ENCODE data around the gene FXYD6. TPM values are rescaled to one million over a fixed set of nuclear protein-coding genes. Genes with fewer than 3 reads are reported as not detected.

Gene FXYD6
- total RNA-seq, 1 donor from 2014 or later = 113 TPM

DNA sequence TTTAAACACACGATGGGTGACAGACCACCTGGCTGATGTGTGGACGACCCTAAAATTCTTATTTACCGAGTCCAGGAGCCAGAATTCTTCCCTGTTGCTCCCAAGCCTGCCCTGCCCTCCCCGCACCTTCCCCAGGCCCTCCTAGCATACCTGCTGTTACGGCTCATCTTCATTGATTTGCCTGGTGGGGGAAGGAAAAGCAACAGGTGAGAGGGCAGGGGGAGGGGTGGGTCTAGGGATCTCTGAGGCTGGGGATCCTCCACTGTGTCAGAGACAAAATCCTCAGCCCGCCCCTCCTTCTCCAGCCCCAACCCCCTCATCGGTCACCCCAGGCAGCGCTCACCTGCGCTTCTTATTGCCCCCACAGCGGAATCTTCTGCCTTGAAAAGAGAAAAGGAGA, 55.9 kb downstream of the FXYD6 start:
- Mint-ChIP-seq H3K4me1 (peaks cover 31% of the 10 kb centered on the region), H3K4me3 (no peak overlapping the region), H3K9me3 (no peaks in the 10 kb centered on the region), H3K27me3 (ENCODE audit: low read depth) (no peaks in the 10 kb centered on the region), H3K36me3 (ENCODE audit: low read depth) (no peaks in the 10 kb centered on the region), H3K27ac (ENCODE audit: unreplicated experiment) (no peak overlapping the region)
- TF ChIP-seq, protein P1, sequence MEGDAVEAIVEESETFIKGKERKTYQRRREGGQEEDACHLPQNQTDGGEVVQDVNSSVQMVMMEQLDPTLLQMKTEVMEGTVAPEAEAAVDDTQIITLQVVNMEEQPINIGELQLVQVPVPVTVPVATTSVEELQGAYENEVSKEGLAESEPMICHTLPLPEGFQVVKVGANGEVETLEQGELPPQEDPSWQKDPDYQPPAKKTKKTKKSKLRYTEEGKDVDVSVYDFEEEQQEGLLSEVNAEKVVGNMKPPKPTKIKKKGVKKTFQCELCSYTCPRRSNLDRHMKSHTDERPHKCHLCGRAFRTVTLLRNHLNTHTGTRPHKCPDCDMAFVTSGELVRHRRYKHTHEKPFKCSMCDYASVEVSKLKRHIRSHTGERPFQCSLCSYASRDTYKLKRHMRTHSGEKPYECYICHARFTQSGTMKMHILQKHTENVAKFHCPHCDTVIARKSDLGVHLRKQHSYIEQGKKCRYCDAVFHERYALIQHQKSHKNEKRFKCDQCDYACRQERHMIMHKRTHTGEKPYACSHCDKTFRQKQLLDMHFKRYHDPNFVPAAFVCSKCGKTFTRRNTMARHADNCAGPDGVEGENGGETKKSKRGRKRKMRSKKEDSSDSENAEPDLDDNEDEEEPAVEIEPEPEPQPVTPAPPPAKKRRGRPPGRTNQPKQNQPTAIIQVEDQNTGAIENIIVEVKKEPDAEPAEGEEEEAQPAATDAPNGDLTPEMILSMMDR (conservative IDR thresholded peaks at IDR 0.05) = no peak
- no peak for DNase-seq (ENCODE audit: low read depth, low spot score)

DNA sequence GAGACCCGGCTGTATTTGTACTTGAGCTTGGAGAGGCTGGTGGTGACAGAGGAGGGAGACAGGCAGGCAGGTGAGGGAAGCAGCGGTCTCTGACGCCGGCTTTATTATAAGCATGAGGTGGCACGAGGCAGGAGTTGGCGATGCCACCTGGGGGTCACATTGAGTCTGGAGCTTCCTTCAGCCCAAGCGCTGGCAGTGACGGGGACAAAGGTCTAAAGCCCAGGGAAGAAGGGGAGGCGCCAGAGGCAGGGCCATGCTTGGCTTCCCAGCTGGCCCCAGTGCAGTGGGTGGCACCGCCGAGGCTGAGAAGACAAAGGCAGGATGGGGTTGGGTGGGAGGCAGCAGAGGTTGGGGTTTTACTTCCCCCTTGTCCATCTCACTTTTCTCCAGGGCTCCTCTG, 56.4 kb downstream of the FXYD6 start:
- peaks cover 36% of the 10 kb centered on the region for H3K4me1 Mint-ChIP-seq

DNA sequence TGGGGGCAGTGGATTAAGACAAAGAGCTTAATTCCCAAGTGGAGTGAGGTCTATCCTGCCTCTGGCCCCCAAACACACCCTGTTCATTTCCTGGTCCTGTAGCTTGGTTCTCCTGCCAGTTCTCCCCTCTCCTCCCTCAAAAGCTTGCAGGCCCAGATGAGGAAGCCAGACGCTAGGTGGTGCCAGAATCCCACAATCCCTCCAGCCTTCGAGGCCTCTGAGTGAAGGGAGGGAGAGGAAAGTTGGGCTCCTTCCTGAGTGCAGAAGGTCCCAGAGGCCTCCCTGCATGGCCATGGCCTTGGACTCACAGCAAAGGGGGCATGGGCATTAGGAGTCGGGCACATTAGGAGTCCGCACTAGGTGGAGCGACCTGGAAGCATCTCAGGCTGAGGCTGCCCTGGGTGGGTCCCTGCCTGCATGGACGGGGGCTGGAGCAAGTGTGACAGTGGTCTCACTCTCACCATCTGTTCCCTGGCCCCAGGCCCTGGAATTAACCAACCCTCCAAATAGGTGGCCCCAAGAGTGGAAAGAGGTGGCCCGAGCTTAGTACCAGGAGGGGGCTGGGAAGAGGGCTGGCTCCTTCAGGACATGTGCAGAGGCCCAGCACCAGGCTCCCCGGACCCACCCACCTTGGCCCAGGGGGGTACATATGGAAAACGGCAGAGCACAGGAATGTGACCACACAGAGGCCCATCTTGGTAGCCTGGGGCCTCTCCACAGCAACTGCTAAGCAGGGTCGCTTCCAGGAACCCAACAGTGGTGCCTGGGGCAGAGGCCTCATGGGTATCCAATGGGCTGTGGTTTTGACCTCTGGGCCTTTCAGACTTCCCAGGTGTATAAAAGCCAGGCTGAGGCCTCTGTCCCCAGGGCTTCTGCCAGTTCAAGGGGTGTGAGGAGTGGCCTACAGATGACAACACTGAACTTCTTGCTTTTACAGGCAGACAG, 57.1 kb downstream of the FXYD6 start:
- H3K9me3 Mint-ChIP-seq = no peaks in the 10 kb centered on the region
- TF ChIP-seq, protein P1 (conservative IDR thresholded peaks at IDR 0.05) = peak; percentile 78
- peaks cover 43% of the 10 kb centered on the region for H3K4me1 Mint-ChIP-seq
- no peak overlapping the region for H3K27ac Mint-ChIP-seq (ENCODE audit: unreplicated experiment)
- H3K36me3 Mint-ChIP-seq (ENCODE audit: low read depth) = no peaks in the 10 kb centered on the region
- H3K4me3 Mint-ChIP-seq = no peak overlapping the region
- peak; percentile 84 for DNase-seq (ENCODE audit: low read depth, low spot score)
- H3K27me3 Mint-ChIP-seq (ENCODE audit: low read depth) = no peaks in the 10 kb centered on the region

More for the DNA sequence above, 56.4 kb downstream of the FXYD6 start:
- no peaks in the 10 kb centered on the region for H3K9me3 Mint-ChIP-seq
- no peaks in the 10 kb centered on the region for H3K27me3 Mint-ChIP-seq (ENCODE audit: low read depth)
- TF ChIP-seq, protein P1 (conservative IDR thresholded peaks at IDR 0.05) = no peak
- DNase-seq (ENCODE audit: low read depth, low spot score) = no peak
- no peak overlapping the region for H3K4me3 Mint-ChIP-seq
- H3K27ac Mint-ChIP-seq (ENCODE audit: unreplicated experiment) = no peak overlapping the region
- no peaks in the 10 kb centered on the region for H3K36me3 Mint-ChIP-seq (ENCODE audit: low read depth)

DNA sequence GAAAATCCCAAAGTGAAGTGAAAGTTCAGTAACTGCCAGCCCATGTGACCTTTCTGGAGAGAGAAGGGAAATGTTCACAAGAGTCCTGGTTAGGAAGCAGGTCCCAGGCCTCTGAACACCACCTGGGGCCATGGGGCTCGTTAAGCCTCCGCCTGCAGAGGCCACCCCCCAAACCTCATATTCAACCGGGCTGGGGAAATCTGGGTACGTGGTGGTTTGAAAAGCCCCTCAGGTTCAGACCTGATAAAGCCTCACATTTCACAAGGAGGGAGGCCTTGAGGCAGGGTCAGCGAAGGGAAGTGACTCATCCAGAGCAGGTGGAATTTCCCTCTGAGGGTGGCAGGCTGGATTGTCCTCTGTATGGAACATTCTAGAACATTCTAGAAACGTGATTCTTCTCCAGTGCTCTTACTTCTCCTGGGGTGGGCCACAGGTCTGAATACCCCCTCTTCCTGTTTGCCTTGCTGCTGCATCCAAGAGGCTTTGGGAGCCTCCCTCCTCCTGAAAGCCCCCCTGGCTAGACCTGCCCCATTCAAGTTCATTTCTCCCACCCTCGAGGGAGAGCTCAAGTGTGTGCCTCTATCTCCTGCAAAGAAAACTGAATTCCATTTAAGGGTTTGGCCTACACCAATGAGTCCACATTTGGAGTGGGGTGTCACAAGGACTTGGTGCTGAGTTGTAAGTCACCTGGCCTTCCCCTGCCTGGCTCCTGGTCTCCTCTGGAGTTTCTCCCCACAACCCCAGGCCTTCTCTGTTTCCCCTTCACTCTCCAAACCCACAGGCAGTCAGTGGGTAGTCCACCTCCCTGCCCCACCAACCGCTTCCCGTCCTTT, 58.2 kb downstream of the FXYD6 start:
- Mint-ChIP-seq H3K27me3 (ENCODE audit: low read depth) (no peaks in the 10 kb centered on the region), H3K36me3 (ENCODE audit: low read depth) (no peaks in the 10 kb centered on the region), H3K4me3 (no peak overlapping the region), H3K27ac (ENCODE audit: unreplicated experiment) (no peak overlapping the region), H3K4me1 (peaks cover 43% of the 10 kb centered on the region), H3K9me3 (no peaks in the 10 kb centered on the region)
- TF ChIP-seq, protein P1 (conservative IDR thresholded peaks at IDR 0.05) = no peak
- DNase-seq (ENCODE audit: low read depth, low spot score) = no peak

DNA sequence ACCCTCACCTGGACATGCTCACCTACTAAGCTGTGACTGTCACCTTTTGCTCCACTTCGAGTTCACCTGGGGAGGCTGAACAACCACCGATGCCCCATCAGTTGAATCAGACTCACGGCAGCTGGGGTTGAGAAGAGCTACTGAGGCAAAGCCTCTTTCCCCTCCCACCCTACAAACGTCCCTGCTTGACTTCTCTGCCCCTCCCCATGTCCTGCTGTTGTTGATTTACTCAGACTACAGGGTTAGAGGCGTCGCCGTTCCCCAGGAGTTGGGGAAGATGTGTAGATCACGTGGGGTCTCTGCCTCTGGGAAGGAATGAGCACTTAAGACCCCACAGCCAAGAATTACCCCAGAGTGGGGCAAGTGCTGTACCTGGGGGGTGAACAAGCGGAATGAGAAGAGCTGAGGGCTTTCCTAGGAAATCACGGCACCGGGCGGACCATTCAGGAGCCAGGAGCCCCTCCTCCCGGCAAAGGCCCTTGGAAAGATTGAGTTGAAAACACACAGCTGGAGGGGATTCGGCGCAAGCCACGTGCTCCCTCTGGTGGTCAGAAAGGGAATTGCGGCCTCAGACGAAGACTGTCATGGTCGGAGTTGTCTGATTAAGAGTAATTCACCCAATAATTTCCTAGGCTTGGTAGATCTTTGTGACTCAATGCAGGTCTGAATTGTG, 59.0 kb downstream of the FXYD6 start:
- Mint-ChIP-seq H3K36me3 (ENCODE audit: low read depth) (no peaks in the 10 kb centered on the region), H3K27ac (ENCODE audit: unreplicated experiment) (peak overlapping the region; percentile 89), H3K4me3 (peak overlapping the region; percentile 21), H3K4me1 (peaks cover 39% of the 10 kb centered on the region), H3K9me3 (no peaks in the 10 kb centered on the region), H3K27me3 (ENCODE audit: low read depth) (no peaks in the 10 kb centered on the region)
- TF ChIP-seq, protein P1 (conservative IDR thresholded peaks at IDR 0.05) = peak; percentile 99
- DNase-seq (ENCODE audit: low read depth, low spot score) = peak; percentile 97
